GM12801 (cell line): ENCODE data around the gene ADGRG4.

Experiments
- CTCF ChIP-seq: IDR thresholded peaks from one replicate; pipeline ENCODE4 v1.5.1; 2011; ENCODE audit warnings: control low read depth; ENCODE audit not compliant: insufficient read length; ENCODE audit errors: extremely low read depth

Gene ADGRG4

GRCh38 chrX:136387951-136388502 lies 87.3 kb downstream of the ADGRG4 start:
- TF ChIP-seq CTCF = no peak

- TF ChIP-seq CTCF = no peak
Measured at GRCh38 chrX:136390921-136391320, 90.2 kb downstream of the ADGRG4 start.

GRCh38 chrX:136395271-136395670 lies 94.5 kb downstream of the ADGRG4 start:
- TF ChIP-seq CTCF = no peak

- no peak for TF ChIP-seq CTCF
Measured at GRCh38 chrX:136397001-136397400, 96.2 kb downstream of the ADGRG4 start.

- no peak for TF ChIP-seq CTCF
Measured at GRCh38 chrX:136405126-136405525, 104.4 kb downstream of the ADGRG4 start.

- no peak for TF ChIP-seq CTCF
Measured at GRCh38 chrX:136417806-136418205, 117.0 kb downstream of the ADGRG4 start.

GRCh38 chrX:136421338-136421737 lies 120.6 kb downstream of the ADGRG4 start:
- no peak for TF ChIP-seq CTCF
